GM19372 (cell line): ENCODE data around the gene LARP6.
"Not testable (repeated sequence)": the region's sequence is repeated elsewhere in the genome, so short reads cannot be mapped to it uniquely, and the experiment has no call there.

Experiments used
- ATAC-seq: cut with Tn5 transposase; IDR thresholded peaks from one replicate; pipeline ENCODE4 v1.9.1; 2021; ENCODE audit warnings: mild to moderate bottlenecking, low read depth, moderate library complexity; ENCODE audit not compliant: unreplicated experiment

LARP6 gene

GRCh38 chr15:70859322-70859908, 5.5 kb upstream of the LARP6 start:
- ATAC-seq = no peak

GRCh38 chr15:70858614-70859321, 4.8 kb upstream of the LARP6 start:
- not testable (repeated sequence) for ATAC-seq

- no peak for ATAC-seq
Observed at GRCh38 chr15:70857562-70858285, 3.8 kb upstream of the LARP6 start.

GRCh38 chr15:70856884-70857561, 3.1 kb upstream of the LARP6 start:
- ATAC-seq = no peak

- ATAC-seq = no peak
Observed at GRCh38 chr15:70856177-70856883, 2.4 kb upstream of the LARP6 start.

- ATAC-seq = no peak
Observed at GRCh38 chr15:70855764-70856163, 1.8 kb upstream of the LARP6 start.

GRCh38 chr15:70854666-70854976, 664 bp upstream of the LARP6 start:
- no peak for ATAC-seq

GRCh38 chr15:70853318-70853972, 512 bp downstream of the LARP6 start:
- ATAC-seq = no peak

- ATAC-seq = no peak
Observed at GRCh38 chr15:70852501-70853317, 1.2 kb downstream of the LARP6 start.

- no peak for ATAC-seq
Observed at GRCh38 chr15:70851889-70852288, 2.1 kb downstream of the LARP6 start.

- no peak for ATAC-seq
Observed at GRCh38 chr15:70845602-70846360, 8.2 kb downstream of the LARP6 start.

- ATAC-seq = no peak
Observed at GRCh38 chr15:70837476-70837875, 16.5 kb downstream of the LARP6 start.

- no peak for ATAC-seq
Observed at GRCh38 chr15:70835841-70836240, 18.1 kb downstream of the LARP6 start.

- ATAC-seq = no peak
Observed at GRCh38 chr15:70835415-70835814, 18.5 kb downstream of the LARP6 start.

- ATAC-seq = no peak
Observed at GRCh38 chr15:70834999-70835398, 19.0 kb downstream of the LARP6 start.

GRCh38 chr15:70833861-70834765, 19.8 kb downstream of the LARP6 start:
- ATAC-seq = no peak

GRCh38 chr15:70833422-70833821, 20.5 kb downstream of the LARP6 start:
- ATAC-seq = no peak

GRCh38 chr15:70832176-70832575, 21.8 kb downstream of the LARP6 start:
- ATAC-seq = no peak
